Nephron (organoid): ENCODE results near the gene NIM1K.

Experiments used
- H3K27ac Mint-ChIP-seq, 3 experiments: 2 replicates each; pipeline ENCODE4 v1.8.0; 2020; ENCODE audit warnings: mixed read lengths in 3 of 3, mild to moderate bottlenecking in 2 of 3, moderate library complexity in 1 of 3
- H3K27me3 Mint-ChIP-seq: 2 replicates; pipeline ENCODE4 v1.8.0; 2021; ENCODE audit warnings: low read depth, mild to moderate bottlenecking, moderate library complexity, mixed read lengths
- H3K36me3 Mint-ChIP-seq: 2 replicates; pipeline ENCODE4 v1.8.0; 2020; ENCODE audit warnings: low read depth, mixed read lengths
- H3K4me1 Mint-ChIP-seq: 2 replicates; pipeline ENCODE4 v1.8.0; 2020; ENCODE audit warnings: mixed read lengths
- H3K4me3 Mint-ChIP-seq, 3 experiments: 2 replicates each; pipeline ENCODE4 v1.8.0; 2020; ENCODE audit warnings: mild to moderate bottlenecking in 3 of 3, mixed read lengths in 3 of 3, moderate library complexity in 2 of 3
- H3K9me3 Mint-ChIP-seq: 2 replicates; pipeline ENCODE4 v1.8.0; 2020; ENCODE audit warnings: mixed read lengths
- TF ChIP-seq, protein P1 (sequence below), 3 experiments: fragments of 200-600 bp; sonication (generic); IDR thresholded peaks; one replicate each; pipeline ENCODE4 v1.5.0; 2021; ENCODE audit warnings: antibody characterized with exemption in 3 of 3; ENCODE audit not compliant: unreplicated experiment in 3 of 3

The NIM1K gene

GRCh38 chr5:43202380-43202779 lies 10.4 kb downstream of the NIM1K start:
- TF ChIP-seq, protein P1, sequence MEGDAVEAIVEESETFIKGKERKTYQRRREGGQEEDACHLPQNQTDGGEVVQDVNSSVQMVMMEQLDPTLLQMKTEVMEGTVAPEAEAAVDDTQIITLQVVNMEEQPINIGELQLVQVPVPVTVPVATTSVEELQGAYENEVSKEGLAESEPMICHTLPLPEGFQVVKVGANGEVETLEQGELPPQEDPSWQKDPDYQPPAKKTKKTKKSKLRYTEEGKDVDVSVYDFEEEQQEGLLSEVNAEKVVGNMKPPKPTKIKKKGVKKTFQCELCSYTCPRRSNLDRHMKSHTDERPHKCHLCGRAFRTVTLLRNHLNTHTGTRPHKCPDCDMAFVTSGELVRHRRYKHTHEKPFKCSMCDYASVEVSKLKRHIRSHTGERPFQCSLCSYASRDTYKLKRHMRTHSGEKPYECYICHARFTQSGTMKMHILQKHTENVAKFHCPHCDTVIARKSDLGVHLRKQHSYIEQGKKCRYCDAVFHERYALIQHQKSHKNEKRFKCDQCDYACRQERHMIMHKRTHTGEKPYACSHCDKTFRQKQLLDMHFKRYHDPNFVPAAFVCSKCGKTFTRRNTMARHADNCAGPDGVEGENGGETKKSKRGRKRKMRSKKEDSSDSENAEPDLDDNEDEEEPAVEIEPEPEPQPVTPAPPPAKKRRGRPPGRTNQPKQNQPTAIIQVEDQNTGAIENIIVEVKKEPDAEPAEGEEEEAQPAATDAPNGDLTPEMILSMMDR (IDR thresholded peaks at IDR 0.05; ENCODE audit: unreplicated experiment in 3 of 3), result no peak
- Mint-ChIP-seq H3K9me3 (no peaks in the 10 kb centered on the region), H3K4me1 (peaks cover 14% of the 10 kb centered on the region), H3K4me3 (no peak overlapping the region), H3K27me3 (peaks cover 14% of the 10 kb centered on the region), H3K36me3 (no peaks in the 10 kb centered on the region), H3K27ac (peak overlapping the region in 1 of 3 experiments; percentile 75)

DNA sequence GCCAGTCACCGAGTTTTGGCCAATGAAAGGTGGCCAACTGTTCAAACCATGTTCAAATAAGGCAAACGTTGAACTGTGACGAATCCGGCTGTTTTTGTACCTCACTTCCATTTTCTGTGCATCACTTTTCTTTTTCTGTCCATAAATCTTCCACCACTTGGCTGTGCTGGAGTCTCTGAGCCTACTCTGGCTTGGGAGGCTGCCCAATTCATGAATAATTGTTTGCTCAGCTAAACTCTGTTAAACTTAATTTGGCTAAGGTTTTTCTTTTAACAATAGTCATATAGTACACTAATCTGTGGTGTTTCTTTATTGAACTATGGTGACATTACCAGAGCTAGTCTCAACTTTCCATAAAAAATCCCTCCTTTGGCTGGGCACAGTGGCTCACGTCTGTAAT lies 11.3 kb downstream of the NIM1K start:
- TF ChIP-seq, protein P1 (IDR thresholded peaks at IDR 0.05; ENCODE audit: unreplicated experiment in 3 of 3), result no peak
- H3K4me3 Mint-ChIP-seq, result no peak overlapping the region
- no peaks in the 10 kb centered on the region for H3K36me3 Mint-ChIP-seq
- peaks cover 9% of the 10 kb centered on the region for H3K27me3 Mint-ChIP-seq
- no peaks in the 10 kb centered on the region for H3K9me3 Mint-ChIP-seq
- peaks cover 21% of the 10 kb centered on the region for H3K4me1 Mint-ChIP-seq
- H3K27ac Mint-ChIP-seq, result peak overlapping the region in 2 of 3 experiments; percentile 69 to 75

DNA sequence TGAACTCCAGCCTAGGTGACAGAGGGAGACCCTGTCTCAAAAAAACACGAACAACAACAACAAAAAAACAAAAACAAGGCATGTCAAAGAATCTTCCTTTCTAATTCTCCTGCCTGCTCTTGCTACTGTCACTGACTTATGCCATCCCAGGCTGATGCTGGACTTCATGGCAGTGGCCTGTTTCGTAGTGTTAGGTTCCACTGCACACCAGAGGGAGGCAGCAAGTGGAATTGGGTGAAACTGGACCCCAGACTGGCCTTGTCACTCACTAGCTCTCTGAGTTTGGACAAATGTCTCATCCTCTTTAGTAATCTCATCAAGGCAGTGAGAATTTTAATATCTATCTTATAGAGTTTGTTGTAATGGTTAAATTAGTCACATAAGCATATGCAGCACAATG lies 12.9 kb downstream of the NIM1K start:
- TF ChIP-seq, protein P1 (IDR thresholded peaks at IDR 0.05; ENCODE audit: unreplicated experiment in 3 of 3), result no peak
- Mint-ChIP-seq H3K4me3 (no peak overlapping the region), H3K9me3 (no peaks in the 10 kb centered on the region), H3K36me3 (no peaks in the 10 kb centered on the region), H3K27ac (no peak overlapping the region), H3K27me3 (peaks cover 9% of the 10 kb centered on the region), H3K4me1 (peaks cover 27% of the 10 kb centered on the region)

DNA sequence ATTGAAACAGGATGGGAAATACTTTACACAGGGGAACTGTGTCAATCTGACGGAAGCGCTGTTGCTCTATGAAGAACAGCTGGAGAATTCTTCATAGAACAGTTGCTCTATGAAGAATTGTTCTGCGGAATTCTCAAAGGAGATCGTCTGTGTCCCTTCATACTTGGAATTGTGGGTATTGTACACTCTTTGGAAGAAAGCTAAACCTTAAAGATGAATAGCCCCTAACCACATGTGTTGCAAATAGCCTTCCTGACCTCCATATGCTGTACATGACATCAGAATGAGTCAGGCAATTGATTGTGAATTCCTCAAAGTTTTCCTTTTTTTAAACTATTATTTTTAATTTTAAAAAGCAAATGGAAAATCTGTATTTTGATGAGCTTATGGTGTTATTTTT lies 15.6 kb downstream of the NIM1K start:
- TF ChIP-seq, protein P1 (IDR thresholded peaks at IDR 0.05; ENCODE audit: unreplicated experiment in 3 of 3), result no peak
- Mint-ChIP-seq H3K4me1 (peaks cover 27% of the 10 kb centered on the region), H3K27me3 (peaks cover 16% of the 10 kb centered on the region), H3K36me3 (no peaks in the 10 kb centered on the region), H3K27ac (no peak overlapping the region), H3K9me3 (no peaks in the 10 kb centered on the region), H3K4me3 (no peak overlapping the region)

GRCh38 chr5:43208658-43209057 lies 16.6 kb downstream of the NIM1K start:
- Mint-ChIP-seq H3K9me3 (no peaks in the 10 kb centered on the region), H3K4me3 (no peak overlapping the region), H3K4me1 (peaks cover 18% of the 10 kb centered on the region), H3K36me3 (no peaks in the 10 kb centered on the region), H3K27me3 (peaks cover 17% of the 10 kb centered on the region), H3K27ac (no peak overlapping the region)
- TF ChIP-seq, protein P1 (IDR thresholded peaks at IDR 0.05; ENCODE audit: unreplicated experiment in 3 of 3), result no peak

- TF ChIP-seq, protein P1 (IDR thresholded peaks at IDR 0.05; ENCODE audit: unreplicated experiment in 3 of 3), result no peak
- Mint-ChIP-seq H3K27ac (no peak overlapping the region), H3K36me3 (no peaks in the 10 kb centered on the region), H3K9me3 (no peaks in the 10 kb centered on the region), H3K4me3 (no peak overlapping the region), H3K27me3 (peaks cover 17% of the 10 kb centered on the region), H3K4me1 (peaks cover 18% of the 10 kb centered on the region)
Observed at GRCh38 chr5:43209060-43209459, 17.0 kb downstream of the NIM1K start.
